GM19395 (cell line): Measurements from ENCODE around the gene LPP.

Source experiments
- ATAC-seq: cut with Tn5 transposase; IDR thresholded peaks from one replicate; pipeline ENCODE4 v1.9.1; 2021; ENCODE audit warnings: mild to moderate bottlenecking, moderate library complexity; ENCODE audit not compliant: unreplicated experiment

Gene LPP

GRCh38 chr3:188916934-188917401 lies 763.0 kb downstream of the LPP start:
- peak; percentile 47 for ATAC-seq

- ATAC-seq: no peak
Measured at GRCh38 chr3:188918093-188918492, 764.1 kb downstream of the LPP start.

- ATAC-seq: no peak
Measured at GRCh38 chr3:188923671-188924070, 769.7 kb downstream of the LPP start.

GRCh38 chr3:188925376-188925775 lies 771.4 kb downstream of the LPP start:
- no peak for ATAC-seq

GRCh38 chr3:188926111-188926510 lies 772.2 kb downstream of the LPP start:
- ATAC-seq: no peak

- ATAC-seq: no peak
Measured at GRCh38 chr3:188926741-188927511, 773.0 kb downstream of the LPP start.

- ATAC-seq: no peak
Measured at GRCh38 chr3:188927971-188928370, 774.0 kb downstream of the LPP start.

GRCh38 chr3:188929137-188929536 lies 775.2 kb downstream of the LPP start:
- ATAC-seq: no peak

- ATAC-seq: no peak
Measured at GRCh38 chr3:188931036-188931435, 777.1 kb downstream of the LPP start.

GRCh38 chr3:188931531-188931930 lies 777.6 kb downstream of the LPP start:
- no peak for ATAC-seq

- ATAC-seq: no peak
Measured at GRCh38 chr3:188934989-188935388, 781.0 kb downstream of the LPP start.

GRCh38 chr3:188936597-188937107 lies 782.7 kb downstream of the LPP start:
- no peak for ATAC-seq

GRCh38 chr3:188937389-188937788 lies 783.4 kb downstream of the LPP start:
- ATAC-seq: no peak

GRCh38 chr3:188938999-188939398 lies 785.0 kb downstream of the LPP start:
- no peak for ATAC-seq

- ATAC-seq: no peak
Measured at GRCh38 chr3:188939814-188940572, 786.0 kb downstream of the LPP start.
